Fibroblast of peridontal ligament (primary cell): ENCODE measurements around the gene DACH1.
A peak's percentile ranks its signal among the peaks of the same experiment; 100 is the strongest.
"Not testable (repeated sequence)": the region's sequence is repeated elsewhere in the genome, so short reads cannot be mapped to it uniquely, and the experiment has no call there.

ENCODE experiments used
- DNase-seq: peaks from one replicate; pipeline ENCODE4 v3.0.0-alpha.2; 2010; ENCODE audit errors: extremely low read depth

DACH1 gene

DNA sequence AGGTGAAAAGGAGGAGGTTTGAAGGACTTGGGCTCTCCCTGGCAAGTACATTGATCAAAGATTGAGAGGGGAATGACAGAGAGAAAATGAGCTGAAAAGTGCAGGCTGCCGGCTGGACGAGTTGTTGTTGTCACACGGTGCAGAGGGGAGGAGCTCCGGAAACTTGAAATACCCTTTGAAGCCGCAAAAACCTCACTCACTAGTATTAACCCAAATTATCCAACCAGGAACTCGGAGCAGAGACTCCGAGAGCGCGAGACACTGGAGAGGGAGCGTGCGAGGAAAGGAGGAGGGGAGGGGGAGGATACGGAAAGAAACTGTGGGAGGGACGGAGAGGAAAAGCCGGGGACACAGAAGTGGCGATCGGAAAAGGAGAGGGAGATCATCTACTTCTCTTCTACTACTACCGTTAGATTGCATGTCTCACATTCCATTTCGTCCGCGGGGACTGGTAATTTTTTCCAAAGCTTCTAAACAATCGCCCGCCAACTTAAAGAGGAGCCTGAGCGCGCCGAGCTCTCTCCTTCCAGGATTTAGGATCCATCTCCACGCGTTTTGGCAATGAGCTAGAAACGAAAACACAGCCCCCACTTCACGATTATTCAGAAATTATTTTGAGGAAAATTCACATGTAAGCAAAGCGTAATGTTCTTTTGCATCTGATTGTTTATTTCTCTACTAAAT lies at the start of gene DACH1:
DACH1 (minus strand) TSS at position 74 of the 684 bp plus-strand sequence.
- peak; percentile 25 for DNase-seq

DNA sequence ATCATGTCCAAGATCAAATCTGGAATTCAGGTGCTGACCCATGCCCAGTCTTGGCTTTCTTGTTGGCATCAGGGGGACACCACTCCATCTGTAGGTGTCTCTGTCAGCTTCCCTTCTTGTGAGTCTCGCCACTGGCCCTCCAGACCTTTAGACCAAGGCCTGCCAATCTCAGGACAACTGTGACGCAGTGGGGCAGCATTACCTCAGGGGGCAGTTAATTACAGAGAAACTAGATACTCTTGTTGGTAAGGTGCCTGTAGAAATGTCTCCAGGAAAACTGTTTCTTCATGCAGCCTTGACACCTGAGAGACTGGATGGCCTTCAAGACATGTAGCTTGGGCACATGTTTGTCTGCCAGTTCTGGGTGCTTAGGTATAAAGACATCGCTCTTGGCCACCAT lies 46.7 kb upstream of the DACH1 start:
- DNase-seq, result no peak

DNA sequence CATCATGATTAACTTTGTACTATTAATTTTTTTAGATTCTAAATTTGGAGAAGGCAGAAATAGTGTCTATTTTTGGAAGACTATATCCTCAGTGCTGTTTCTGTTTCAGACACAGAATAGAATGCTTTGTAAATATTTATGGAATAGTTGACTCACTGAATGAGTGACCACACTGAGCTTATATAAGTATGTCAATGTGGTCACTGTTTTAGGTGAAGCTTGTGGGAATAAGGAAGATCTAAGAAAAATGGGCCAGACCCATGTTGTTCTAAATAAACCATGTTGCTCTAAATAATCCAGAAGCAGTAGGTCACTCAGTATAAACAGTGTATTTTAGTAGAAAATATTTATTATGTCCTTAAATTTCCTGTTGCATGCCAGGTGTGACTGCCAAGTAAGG lies 45.5 kb upstream of the DACH1 start:
- DNase-seq, result no peak

DNA sequence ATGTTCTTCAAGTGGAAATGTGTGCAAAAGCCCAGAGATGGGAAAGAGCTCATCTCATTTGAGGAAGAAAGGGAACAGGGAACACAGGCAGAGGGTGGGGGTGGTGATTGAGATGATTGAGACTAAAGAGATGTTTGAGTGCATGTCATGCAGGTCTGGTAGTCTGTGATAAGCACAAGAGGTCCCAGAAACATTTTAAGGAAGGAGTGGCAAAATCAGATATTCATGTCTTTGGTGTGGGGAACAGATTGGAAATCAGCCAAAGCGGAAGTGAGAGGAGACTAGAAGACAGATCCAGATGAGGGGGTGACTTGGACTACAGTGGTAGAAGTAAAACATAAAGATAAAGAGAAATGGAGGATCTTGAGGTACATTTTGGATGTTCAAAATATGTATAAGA lies 39.4 kb upstream of the DACH1 start:
- no peak for DNase-seq

DNA sequence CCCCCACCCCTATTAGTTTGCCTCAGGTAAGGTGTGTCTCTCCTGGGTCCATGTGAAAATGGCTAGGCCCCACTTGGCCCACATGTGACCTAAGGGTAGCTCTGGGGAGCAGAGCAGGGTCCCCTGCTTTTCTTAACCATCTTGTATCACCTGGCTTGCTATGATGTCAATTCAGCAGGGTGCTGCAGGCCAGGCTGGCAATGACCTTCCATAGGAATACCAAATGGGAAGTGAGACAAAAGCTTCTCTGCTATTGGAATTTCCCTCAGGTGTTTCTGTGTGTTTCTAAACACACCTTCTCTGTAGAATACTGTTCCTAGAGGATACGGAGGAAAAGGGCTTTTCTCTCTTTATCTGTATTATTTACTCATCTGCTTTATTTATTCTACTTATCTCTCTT lies 35.7 kb upstream of the DACH1 start:
- DNase-seq, result no peak

DNA sequence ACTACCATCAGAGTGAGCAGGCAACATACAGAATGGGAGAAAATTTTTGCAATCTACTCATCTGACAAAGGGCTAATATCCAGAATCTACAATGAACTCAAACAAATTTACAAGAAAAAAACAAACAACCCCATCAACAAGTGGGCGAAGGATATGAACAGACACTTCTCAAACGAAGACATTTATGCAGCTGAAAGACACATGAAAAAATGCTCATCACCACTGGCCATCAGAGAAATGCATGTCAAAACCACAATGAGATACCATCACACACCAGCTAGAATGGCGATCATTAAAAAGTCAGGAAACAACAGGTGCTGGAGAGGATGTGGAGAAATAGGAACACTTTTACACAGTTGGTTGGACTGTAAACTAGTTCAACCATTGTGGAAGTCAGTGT lies 26.5 kb upstream of the DACH1 start:
- DNase-seq, result not testable (repeated sequence)

DNA sequence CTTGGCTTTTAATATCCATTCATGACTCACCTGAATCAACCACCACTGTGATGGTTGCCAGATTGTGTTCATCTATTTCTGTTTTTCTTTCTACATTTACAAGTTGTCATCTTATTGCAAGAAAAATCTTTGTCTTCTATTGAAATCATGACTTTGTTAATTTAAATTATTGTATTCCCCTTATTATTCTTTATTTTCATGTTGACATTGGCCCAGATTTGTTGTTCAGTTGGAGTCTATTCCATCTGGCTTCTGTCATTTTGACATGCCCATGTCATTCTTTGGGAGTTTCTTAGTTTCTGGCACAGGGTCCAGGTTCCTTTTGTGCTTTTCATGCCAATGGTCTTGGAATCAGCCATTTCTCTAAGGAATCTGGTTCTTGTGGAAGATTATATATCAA lies 19.9 kb upstream of the DACH1 start:
- DNase-seq, result no peak

DNA sequence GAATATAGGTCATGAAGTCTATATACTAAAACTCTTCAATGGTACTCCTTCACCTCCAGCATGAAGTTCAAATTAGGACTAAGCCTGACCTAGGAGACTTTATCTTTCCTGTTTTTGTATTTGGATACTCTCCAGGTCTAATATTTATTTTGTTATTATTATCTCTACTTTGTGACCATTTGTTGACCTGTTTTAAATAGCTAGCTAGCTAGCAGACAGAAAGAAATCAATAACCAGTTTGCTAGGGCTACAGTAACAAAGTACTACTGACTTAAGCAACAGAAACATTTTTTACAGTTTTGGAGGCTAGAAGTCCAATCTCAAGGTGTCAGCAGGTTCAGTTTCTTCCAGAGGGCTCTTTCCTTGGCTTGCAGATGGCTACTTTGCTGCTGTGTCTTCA lies 15.1 kb upstream of the DACH1 start:
- no peak for DNase-seq

DNA sequence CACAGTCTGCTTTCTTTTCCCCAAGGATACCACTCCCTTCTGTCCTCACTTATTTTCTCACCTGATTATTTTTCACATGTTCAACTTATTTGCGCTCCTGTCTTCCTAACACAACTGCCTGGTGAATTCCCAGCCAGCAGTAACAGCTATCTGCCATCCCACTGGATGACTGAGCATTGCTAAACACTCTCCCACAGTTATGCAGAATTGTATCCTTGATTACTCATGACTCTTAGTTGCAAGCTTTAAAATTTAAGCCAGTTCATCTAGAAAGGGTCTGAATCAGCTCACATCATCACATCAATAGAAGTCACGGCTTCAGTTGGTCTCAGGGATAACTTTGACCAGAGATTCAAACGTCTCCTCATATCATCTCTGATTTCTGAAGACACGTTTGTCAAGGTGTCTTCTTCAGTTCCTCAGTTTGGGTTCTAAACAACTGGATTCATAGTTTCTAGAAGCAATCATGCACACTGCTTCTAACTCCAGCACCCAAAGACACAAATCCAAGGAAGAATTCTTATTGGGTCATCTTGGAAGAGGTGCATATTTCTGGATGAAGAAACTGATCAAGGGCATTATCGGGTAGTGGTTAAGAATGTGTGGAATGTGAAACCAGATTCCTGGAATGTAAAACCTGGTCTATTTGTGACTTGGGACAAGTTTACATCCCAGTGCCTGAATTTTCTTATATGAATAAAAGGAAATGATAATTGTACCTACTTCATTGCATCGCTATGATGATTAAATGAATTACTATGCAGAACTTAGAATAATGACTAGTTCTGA lies 13.9 kb upstream of the DACH1 start:
- peak; percentile 0 for DNase-seq

DNA sequence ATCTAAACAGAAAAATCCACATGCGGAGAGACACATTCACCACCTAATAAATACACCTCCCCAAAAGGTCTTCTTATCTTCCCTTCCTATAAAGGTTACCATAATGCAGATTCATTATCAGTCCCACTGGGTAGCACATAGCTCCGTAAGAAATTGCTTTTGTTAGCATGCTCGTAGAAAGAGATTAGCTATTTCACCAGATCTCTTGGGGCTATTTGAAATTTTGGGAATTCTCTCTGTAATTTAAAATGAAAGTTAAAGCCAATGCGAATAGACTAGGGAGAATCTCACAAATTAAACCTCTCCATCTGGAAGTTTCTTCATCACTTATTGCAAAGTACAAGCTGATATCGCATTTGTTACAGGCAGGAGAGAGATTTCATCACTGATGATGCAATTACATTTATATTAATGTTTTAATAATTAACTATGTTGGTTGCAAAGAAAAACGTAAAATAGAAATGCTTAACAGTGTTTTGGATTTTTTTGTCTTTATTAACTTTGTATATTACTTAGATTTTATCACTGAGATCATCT lies 12.9 kb upstream of the DACH1 start:
- no peak for DNase-seq

DNA sequence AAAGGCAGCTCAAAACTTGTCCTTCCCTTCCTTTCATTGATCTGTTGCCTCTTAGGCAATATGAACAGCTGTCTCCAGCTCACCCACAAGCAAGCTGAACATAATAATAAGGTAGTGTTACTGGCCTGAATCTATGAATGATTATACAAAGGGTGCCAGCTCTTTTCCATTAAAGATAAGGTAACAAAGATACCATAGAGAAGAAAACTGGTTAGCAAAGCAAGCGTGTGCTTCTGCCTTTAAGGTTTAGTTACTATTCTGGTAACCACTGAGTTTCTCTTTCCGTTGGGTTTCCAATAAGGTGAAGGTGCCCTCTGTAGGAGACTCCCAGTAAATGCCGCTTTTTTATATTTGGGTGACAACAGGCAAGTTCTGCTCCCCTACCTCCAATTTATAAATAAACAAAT lies 12.1 kb upstream of the DACH1 start:
- peak; percentile 3 for DNase-seq

DNA sequence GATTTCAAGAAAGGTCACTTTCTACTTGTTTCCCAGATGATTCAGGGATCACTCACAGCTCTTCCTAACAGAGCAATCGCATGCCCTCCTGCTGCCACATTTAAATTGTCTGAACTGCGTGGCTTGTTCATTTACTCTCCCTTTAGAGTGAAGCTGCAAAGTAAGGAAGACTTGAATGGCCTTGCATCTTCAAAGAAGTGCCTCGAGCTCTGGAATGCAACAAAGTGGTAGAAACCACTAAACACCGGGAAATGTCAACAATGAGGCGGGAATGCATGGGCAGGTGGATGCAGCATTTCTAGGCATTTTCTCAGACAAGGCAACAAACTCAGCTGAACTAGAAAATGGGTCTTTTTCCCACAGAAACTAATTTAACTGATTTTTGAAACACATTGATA lies 10.3 kb upstream of the DACH1 start:
- DNase-seq, result no peak

DNA sequence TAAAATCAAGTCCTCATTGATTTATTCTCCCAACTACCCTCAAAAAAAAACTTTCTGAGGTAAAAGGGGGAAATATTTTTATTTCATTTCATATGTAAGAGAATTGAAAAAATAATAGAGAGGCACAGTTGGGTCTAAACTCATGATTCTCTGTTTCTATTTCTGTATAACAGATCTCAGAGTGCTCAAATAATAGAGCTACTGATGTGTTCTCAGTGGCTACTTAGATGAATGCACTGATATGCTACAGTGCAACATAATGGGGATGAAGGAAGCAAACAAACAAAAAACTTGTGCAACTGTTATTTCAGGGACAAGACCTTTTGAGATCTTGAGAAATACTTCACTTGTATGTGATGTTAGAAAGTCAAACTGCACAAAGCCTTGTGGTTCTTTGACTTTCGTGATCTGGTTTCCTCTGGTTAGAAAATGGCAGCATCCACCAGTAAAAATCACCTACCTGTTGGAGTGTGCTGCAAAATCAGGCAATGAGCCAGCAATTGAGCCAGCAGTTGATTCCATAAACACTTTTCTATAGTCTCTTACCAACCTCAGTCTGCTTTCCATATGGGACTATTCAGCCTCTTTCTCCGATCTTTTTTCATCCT lies 9.7 kb upstream of the DACH1 start:
- no peak for DNase-seq

DNA sequence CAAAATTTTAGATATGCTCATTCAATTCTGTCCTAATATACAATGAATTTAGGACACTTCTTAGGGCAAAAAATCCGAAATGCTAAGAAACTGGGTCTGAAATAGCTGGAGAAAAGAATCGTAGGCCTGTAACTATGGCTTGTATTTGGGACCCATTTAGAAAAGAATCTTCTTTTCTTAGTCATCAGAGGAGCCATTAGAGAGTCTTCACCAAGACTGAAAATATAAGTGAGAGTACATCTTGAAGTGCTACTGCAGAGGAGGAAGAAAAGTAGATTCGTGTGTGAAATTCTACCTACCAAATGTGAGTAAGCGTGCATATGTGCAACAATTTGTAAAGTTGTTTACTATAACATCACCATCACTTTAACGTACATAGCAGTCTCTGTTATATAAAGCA lies 8.8 kb upstream of the DACH1 start:
- no peak for DNase-seq

DNA sequence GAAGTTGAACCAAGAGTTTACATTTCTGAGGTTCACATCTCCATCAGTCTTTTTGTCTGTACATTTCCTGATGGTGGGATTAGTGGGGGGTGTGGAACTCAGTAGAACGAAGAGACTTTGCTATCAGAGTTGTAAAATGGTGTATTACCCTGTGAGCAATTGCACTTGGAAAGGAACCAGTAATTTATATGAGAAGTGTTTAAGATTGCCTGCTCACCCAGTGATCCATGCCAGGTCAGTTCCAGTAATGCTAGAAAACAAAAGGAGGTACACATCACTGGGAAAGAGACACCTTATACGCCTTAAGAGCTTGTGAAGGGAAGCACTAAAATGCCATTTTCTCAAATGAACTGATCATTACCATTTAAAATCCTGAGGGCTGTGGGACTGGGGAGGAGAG lies 7.5 kb upstream of the DACH1 start:
- DNase-seq, result no peak

DNA sequence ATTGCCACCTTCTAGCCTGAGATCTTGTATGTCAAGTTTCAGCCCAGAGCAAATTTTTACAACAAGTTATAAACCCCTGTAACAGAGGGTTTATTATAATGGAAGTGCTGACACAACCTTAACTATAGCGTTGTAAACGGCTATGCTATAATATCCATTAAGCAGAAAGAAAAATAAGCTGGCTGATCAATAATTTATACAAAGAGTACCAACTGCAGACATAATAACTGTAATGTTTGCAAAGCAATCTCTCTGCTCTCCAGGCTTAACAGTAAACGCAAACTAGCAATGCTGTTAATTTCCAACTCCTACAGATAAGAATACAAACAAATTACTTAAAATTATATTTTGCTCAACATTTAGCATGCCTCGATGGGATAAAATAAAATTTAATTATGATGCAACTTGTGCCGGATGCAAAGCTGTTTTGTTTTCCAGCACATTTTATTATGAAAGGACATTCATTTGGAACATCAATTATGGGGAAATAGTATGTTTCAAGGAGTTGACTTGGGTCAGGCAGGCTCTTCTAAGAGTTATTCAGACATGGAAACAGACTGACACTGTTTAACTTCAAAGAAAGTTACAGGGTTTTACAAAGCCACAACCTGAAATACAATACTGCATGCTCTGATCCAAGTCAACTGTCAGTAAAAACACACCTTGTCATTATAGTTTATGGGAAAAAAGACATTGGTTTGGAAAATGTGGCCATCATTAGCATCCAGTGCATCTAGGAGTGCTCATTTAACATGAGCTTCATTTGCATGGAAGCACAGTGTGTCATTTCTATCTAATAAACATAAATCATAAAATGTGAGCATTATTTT lies 6.6 kb upstream of the DACH1 start:
- no peak for DNase-seq

DNA sequence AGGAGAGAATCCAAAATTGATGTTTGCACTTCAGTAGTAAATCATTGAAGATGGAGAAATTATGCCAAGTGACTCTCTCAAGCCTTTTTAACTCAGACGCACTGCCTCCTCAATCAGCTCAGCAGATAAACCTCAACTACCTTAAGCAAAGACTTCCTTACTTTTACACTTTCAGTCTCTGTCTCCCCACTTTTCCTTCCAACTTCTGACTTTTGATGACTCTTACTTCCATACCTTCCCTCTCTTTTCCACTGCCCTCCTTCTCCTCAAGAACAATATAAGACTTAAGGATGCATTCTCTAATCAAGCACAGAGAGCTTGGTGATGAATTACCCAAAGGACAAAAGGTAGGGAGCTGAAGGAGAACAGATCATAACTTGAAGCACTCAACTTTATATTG lies 4.8 kb upstream of the DACH1 start:
- no peak for DNase-seq

DNA sequence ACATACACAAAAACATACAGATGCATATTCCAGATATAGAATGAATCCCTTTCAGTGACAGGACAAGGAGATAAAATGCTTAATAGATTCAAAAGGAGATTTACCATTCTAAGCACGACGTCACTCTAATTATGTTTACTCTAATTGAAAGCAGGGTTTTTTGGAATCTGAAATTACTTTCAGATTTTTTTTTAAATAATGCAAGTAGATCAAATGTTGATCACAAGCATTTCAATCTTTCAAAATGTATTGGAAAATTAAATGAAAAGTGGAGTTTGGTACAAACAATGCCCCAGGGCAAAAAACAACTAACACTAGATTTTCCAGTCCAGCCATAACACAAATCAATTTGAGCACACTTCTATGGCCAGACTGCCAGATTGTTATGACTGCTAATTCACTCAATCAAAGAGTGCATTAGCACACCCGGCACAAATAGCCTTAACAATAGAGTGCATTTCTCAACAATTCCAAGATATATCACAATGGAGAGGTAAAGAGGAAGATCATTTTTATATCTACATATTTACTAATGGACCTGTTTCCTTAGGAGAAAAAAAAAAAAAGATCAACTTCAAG lies 4.3 kb upstream of the DACH1 start:
- DNase-seq, result no peak

DNA sequence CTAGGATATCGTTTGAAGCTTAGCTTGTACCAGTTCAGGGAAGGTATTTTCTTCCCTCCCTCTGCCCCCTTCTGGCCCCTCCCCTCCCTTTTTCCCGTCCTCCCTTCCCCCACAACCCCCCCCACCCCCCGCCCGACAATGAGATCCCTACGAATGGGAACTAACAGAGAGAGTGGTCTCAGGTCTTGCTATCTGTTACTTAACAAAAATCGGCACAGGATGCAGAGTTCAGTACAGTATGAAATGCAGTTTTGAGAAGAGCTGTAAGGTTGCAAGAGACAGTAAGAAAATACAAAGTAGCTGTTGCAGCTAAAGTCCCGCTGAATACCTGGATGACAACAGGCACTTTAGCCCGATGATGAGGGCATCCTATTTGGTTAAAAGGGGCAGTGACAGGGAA lies 3.1 kb upstream of the DACH1 start:
- no peak for DNase-seq

DNA sequence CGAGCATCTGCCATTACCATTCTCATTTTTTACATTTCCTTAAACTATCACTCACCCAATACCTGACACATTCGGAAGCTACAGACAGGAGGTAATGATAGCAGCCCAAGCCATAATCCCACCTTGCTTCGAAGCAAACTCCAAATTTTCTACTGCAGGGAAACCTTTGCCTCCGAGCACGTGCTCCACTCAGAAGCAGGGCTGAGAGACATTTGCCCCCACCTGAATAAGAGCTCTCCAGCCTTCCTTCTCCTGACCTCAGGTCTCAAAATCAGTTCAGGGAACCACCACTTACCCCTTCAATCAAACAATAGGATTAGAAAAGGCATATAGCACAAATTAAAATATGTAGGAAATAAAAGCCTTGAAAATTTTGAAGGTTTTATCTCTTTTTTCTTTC lies 2.3 kb upstream of the DACH1 start:
- no peak for DNase-seq

DNA sequence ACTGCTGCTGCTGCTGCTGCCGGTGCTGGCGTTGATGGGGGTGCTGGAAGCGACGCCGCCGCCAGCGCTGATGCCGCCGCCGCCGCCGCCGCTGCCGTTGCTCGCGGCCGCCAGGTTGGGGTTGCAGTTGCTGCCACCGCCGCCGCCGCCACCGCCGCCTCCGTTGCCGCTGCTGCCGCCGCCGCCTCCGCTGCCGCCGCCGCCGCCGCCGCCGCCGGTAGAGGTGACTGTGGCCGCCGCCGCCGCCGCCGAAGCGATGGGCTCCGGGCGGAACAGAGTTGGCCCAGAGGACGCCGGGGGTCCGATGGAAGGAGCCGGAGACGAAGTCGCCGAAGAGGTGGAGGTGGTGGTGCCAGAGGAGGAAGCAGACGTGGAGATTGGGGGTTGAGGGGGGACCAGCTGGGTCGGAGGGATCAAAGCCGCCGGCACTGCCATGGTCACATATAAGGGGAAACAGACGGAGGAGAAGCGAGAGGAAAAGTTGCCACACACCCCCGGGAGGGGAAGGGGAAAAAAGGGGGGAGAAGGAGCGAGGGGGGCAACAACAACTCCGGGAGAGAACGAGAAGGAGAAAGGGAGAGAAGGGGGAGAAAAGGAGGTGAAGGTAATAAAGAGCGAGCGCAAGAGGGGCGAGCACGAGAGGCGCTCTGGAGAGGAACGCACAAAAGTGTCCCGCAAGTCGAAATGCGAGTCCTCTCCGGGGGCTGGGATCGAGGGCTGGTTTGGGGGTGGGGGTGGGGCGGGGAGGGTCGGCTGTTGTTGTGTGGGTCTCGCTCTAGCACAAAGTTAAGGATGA lies 471 bp downstream of the DACH1 start:
- no peak for DNase-seq
